KBM-7 (cell line): ENCODE data around the gene CHD3.

Experiments
- DNase-seq: peaks from one replicate; pipeline ENCODE4 v3.0.0-alpha.2; 2015
- in situ Hi-C: fragments of 300-500 bp; cut with MboI; formaldehyde crosslinking; loops from 2 replicates; pipeline ENCODE4 v1.14.3; 2020; ENCODE audit warnings: low sequenced_read_pairs, low pct_unique_long_range_greater_than_20kb, mixed read lengths

The CHD3 gene

DNA sequence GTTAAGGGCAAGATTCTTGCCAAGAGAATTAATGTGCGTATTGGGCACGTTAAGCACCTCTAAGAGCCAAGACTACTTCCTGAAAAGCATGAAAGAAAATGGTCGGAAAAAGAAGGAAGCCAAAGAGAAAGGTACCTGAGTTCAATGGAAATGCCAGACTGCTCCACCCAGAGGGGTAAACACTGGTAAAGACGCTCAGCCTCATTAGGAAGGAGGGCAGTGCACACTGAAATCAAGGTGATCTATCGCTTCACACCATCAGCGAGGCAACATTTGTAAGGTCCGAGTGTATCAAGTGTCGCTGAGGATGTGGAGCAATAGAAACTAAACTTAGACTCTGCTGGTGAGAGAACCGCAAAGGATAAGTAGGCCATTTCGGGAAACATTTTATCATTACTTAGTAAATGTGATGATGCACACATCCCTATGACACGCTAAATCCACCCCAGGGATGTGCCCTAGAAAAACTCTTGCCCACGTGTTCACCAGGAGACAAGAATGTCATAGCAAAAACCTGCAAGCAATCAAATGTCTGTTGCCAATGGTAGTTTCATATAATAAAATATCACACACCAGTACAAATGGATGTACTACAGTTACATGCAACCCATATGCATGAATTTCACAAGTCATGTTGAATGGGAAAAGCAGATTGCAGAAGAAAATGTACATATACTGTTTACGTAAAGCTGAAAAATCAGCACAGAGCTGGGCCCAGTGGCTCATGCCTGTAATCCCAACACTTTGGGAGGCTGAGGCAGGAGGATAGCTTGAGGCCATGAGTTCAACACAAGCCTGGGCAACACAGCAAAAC lies 67.0 kb downstream of the CHD3 start:
- no peak for DNase-seq
- in situ Hi-C loops: no loop called here

DNA sequence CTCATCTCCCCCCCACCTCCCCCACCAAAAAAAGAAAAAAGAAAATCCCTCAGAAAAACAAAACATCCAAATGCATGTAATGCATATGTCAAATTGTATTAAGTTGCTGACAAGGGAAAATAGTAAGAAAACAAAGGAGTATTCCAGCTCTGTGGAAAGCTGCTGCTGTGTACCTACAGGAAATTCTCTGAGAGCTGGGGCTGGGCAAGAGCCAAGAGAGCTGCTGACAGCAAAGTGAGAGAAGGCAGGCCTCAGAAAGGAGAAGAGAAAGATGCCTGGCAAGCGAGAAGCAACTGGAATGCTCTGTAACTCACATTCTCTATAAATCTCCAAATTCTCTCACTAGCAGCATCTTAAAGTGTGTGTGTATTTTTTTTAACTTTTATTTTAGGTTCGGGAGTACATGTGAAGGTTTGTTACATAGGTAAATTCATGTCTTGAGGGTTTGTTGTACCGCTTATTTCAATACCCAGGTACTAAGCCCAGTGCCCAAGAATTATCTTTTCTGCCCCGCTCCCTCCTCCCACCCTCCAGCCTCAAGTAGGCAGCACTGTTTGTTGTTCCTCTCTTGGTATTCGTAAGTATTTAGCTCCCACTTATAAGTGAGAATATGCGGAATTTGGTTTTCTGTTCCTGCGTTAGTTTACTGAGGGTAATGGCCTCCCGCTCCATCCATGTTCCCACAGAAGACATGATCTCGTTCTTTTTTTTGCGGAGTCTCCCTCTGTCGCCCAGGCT lies 67.8 kb downstream of the CHD3 start:
- in situ Hi-C loops: no loop called here
- DNase-seq: no peak

DNA sequence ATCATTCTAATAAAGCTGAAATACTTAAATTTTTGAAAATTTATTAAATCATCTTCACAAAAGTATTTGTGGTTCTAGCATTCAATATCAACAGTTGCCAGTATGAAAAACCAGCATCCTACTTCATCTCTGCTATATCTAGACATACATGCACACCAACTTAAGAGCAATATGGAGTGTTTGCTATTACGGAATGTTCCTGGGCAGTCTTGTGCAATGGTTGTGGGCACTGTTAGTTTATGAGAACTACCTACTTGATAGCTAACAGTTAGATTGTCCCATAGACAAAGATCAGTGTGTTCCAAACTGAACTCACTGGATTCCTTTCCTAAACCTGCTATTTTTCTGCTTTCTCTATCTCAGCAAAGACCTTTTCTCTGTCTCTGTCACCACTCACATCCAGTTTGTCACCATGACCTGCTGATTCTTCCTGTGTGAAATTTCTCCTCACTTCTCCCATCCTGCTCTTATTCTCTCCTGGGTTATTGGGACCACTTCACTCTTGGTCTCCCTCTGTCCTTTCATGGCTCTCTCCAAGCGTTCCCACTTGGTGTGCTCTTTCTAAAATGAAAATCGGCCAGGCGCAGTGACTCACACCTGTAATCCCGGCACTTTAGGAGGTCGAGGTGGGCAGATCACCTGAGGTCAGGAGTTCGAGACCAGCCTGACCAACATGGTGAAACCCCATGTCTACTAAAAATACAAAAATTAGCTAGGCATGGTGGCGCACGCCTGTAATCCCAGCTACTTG lies 71.1 kb downstream of the CHD3 start:
- DNase-seq: no peak
- in situ Hi-C loops: no loop called here

DNA sequence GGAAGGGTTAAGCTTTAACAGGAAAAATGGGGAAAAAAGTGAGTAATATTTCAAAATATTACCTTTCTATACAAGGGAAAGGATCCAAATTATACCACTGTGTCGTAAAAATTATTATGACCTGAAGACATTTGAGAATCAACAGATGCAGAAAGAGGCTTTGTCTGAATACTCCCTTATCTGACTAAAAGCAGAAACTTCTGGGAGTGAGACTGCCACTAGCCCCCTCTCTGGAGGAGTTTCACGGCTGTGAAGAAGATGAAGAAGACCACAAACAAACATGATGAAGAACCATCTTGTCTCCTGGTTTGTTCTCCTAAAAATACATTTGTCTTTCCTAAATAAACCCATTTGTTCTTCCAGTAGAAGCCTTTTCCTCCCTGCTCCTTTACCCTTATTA lies 72.8 kb downstream of the CHD3 start:
- in situ Hi-C loops: no loop called here
- DNase-seq: no peak
